K562 (cell line): Measurements from ENCODE around the gene TACR1. TPM values are rescaled to one million over a fixed set of nuclear protein-coding genes. Genes with fewer than 3 reads are reported as not detected.

Experiments used
- ATAC-seq: fragments of 200-7000 bp; cut with Tn5 transposase; 3 replicates; pipeline ENCODE4 v1.9.1; 2020; ENCODE audit warnings: moderate library complexity
- BruUV-seq: library from RNA; stranded (reverse); fragments of 400-500 nt; replicated peaks from 2 replicates; lab custom pipeline; 2021; lab: Mats Ljungman, UMichigan
- CTCF ChIA-PET: fragments of 300-600 bp; formaldehyde crosslinking; extraction: SDS; loops from one replicate; lab custom pipeline; 2021; ENCODE audit warnings: low intra/inter-chr PET ratio; lab: Yijun Ruan, JAX
- POLR2A ChIA-PET: fragments of 300-600, 350-650 bp; sonication (Branson Sonifier 250); formaldehyde crosslinking; extraction: SDS; loops from one replicate; lab custom pipeline; 2021; ENCODE audit warnings: antibody characterized with exemption, inconsistent platforms; lab: Yijun Ruan, JAX
- DNase-seq, 4 experiments: peaks; one replicate each; pipeline versions ENCODE4 v3.0.0 to v3.0.0-alpha.2; 2011 to 2018; ENCODE audit warnings: low spot score in 3 of 4, mixed read lengths in 3 of 4; ENCODE audit errors: extremely low read depth in 1 of 4
- FAIRE-seq: peaks from 2 replicates; lab custom pipeline; 2011; peaks lifted over from hg19 to GRCh38; lab: Jason Lieb, UNC
- H2AFZ ChIP-seq: 2 replicates; pipeline ENCODE4 v1.6.0; 2011; ENCODE audit warnings: low read depth, low read length, control low read depth, inconsistent platforms
- H3K27ac ChIP-seq: fragments of 200-600 bp; 3 replicates; pipeline ENCODE4 v1.8.0; 2011; ENCODE audit warnings: low read depth, mild to moderate bottlenecking, control low read depth, inconsistent platforms, low read length, moderate library complexity, mixed read lengths; ENCODE audit errors: extremely low read depth
- H3K27me3 ChIP-seq, 2 experiments: fragments of 300-600 bp in 1 of 2; 2 replicates in 1 of 2; 3 replicates in 1 of 2; pipeline versions ENCODE4 v1.6.0 to v1.8.0; 2011; ENCODE audit warnings: inconsistent platforms in 2 of 2, low read length in 2 of 2, mild to moderate bottlenecking in 1 of 2, mixed read lengths in 1 of 2, moderate library complexity in 1 of 2; ENCODE audit not compliant: control insufficient read depth in 2 of 2, insufficient read depth in 2 of 2
- H3K36me3 ChIP-seq: fragments of 300-600 bp; 3 replicates; pipeline ENCODE4 v1.8.0; 2011; ENCODE audit warnings: mild to moderate bottlenecking, low read length, inconsistent platforms; ENCODE audit not compliant: control insufficient read depth, insufficient read depth
- H3K4me1 ChIP-seq, 2 experiments: fragments of 200-600 bp in 1 of 2; replicated peaks in 1 of 2; 2 replicates in 1 of 2; 3 replicates in 1 of 2; pipeline versions ENCODE4 v1.5.1 to v1.8.0; 2011; ENCODE audit warnings: inconsistent platforms in 2 of 2, low read length in 2 of 2, mild to moderate bottlenecking in 1 of 2, mixed read lengths in 1 of 2, moderate library complexity in 1 of 2; ENCODE audit not compliant: control insufficient read depth in 2 of 2, insufficient read depth in 2 of 2
- H3K4me2 ChIP-seq: 2 replicates; pipeline ENCODE4 v1.6.1; 2011; ENCODE audit warnings: low read length, control low read depth, inconsistent platforms, mixed read lengths; ENCODE audit not compliant: insufficient read depth
- H3K4me3 ChIP-seq: fragments of 200-600 bp; sonication (generic), shearing (Covaris generic); 2 replicates; pipeline ENCODE4 v1.5.1; 2016; ENCODE audit warnings: control low read depth, inconsistent platforms
- H3K79me2 ChIP-seq: fragments of 200-600 bp; 3 replicates; pipeline ENCODE4 v1.8.0; 2011; ENCODE audit warnings: low read length, inconsistent platforms; ENCODE audit not compliant: control insufficient read depth, insufficient read depth
- H3K9ac ChIP-seq, 2 experiments: 2 replicates each; pipeline versions ENCODE4 v1.6.0 to v1.6.1; 2011; ENCODE audit warnings: low read depth in 2 of 2, low read length in 2 of 2, control low read depth in 1 of 2, inconsistent platforms in 1 of 2, mild to moderate bottlenecking in 1 of 2, mixed read lengths in 1 of 2; ENCODE audit not compliant: insufficient read depth in 1 of 2
- H3K9me1 ChIP-seq: one replicate; pipeline ENCODE4 v1.6.0; 2011; ENCODE audit warnings: inconsistent platforms, mild to moderate bottlenecking, low read length, moderate library complexity; ENCODE audit not compliant: control insufficient read depth, insufficient read depth
- H3K9me3 ChIP-seq: replicated peaks from 2 replicates; pipeline ENCODE4 v1.5.1; 2011; ENCODE audit warnings: low read depth, low read length, inconsistent platforms; ENCODE audit not compliant: control insufficient read depth, insufficient read depth
- H4K20me1 ChIP-seq: replicated peaks from 2 replicates; pipeline ENCODE4 v1.6.1; 2011; ENCODE audit warnings: low read length, inconsistent platforms, mixed read lengths; ENCODE audit not compliant: control insufficient read depth, insufficient read depth
- DNMT1 ChIP-seq: fragments of 450-650 bp; IDR thresholded peaks from 2 replicates; pipeline ENCODE4 v1.6.1; 2016; ENCODE audit warnings: antibody characterized with exemption, mild to moderate bottlenecking
- ELF1 ChIP-seq: fragments of 200-800 bp; sonication (Bioruptor generic); IDR thresholded peaks from 2 replicates; pipeline ENCODE4 v1.6.1; 2016; ENCODE audit warnings: missing genetic modification characterization, missing compliant biosample characterization
- FOXK2 ChIP-seq, 2 experiments: fragments of 450-650 bp; IDR thresholded peaks in 1 of 2; conservative IDR thresholded peaks in 1 of 2; 2 replicates each; pipeline ENCODE4 v1.6.1; 2016; ENCODE audit warnings: low read depth in 2 of 2, mild to moderate bottlenecking in 1 of 2
- HMG20A ChIP-seq: fragments of 450-650 bp; formaldehyde crosslinking; conservative IDR thresholded peaks from 2 replicates; pipeline ENCODE4 v1.4.0; 2020; ENCODE audit warnings: mild to moderate bottlenecking, mixed read lengths
- KDM2B ChIP-seq: fragments of 250-450 bp; sonication (Bioruptor Pico); IDR thresholded peaks from 2 replicates; pipeline ENCODE4 v1.8.0; 2021; ENCODE audit warnings: mild to moderate bottlenecking, moderate library complexity
- MYC ChIP-seq, 2 experiments: fragments of 250-450 bp in 1 of 2; sonication (Bioruptor Pico) in 1 of 2; IDR thresholded peaks; 2 replicates each; pipeline versions ENCODE4 v1.5.1 to v1.6.1; 2012 to 2021; ENCODE audit warnings: low read depth in 2 of 2, borderline replicate concordance in 1 of 2, improper control_type of control experiment in 1 of 2, low read length in 1 of 2, mild to moderate bottlenecking in 1 of 2, moderate library complexity in 1 of 2
- NCOA1 ChIP-seq: fragments of 450-650 bp; IDR thresholded peaks from 2 replicates; pipeline ENCODE4 v1.6.1; 2016; ENCODE audit warnings: low read depth
- POLR3A ChIP-seq: IDR thresholded peaks from 2 replicates; pipeline ENCODE4 v1.6.1; 2011; ENCODE audit warnings: borderline replicate concordance, mild to moderate bottlenecking, moderate library complexity; ENCODE audit not compliant: insufficient read length, insufficient read depth; ENCODE audit errors: extremely low read depth
- SLC30A9 ChIP-seq: fragments of 250-450 bp; sonication (Bioruptor Pico); IDR thresholded peaks from 2 replicates; pipeline ENCODE4 v1.8.0; 2022; ENCODE audit warnings: mild to moderate bottlenecking, moderate library complexity
- SREBF1 ChIP-seq: fragments of 150-350 bp; IDR thresholded peaks from 2 replicates; pipeline ENCODE4 v1.6.1; 2014; ENCODE audit warnings: antibody characterized with exemption, low read depth, low read length, borderline replicate concordance
- TARDBP ChIP-seq: fragments of 450-650 bp; IDR thresholded peaks from 2 replicates; pipeline ENCODE4 v1.6.1; 2016
- TCF7L2 ChIP-seq: fragments of 150-350 bp; IDR thresholded peaks from 2 replicates; pipeline ENCODE4 v1.6.1; 2016; ENCODE audit warnings: low read depth, mild to moderate bottlenecking, low read length, moderate library complexity
- TEAD4 ChIP-seq, 2 experiments: sonication (generic) in 1 of 2; formaldehyde crosslinking in 1 of 2; IDR thresholded peaks; 2 replicates each; pipeline versions ENCODE4 v1.6.1 to v1.8.0; 2012 to 2022; ENCODE audit warnings: borderline replicate concordance in 1 of 2, inconsistent platforms in 1 of 2, low read length in 1 of 2, mild to moderate bottlenecking in 1 of 2, missing genetic modification reagents in 1 of 2
- ZNF124 ChIP-seq: sonication (generic); formaldehyde crosslinking; IDR thresholded peaks from 2 replicates; pipeline ENCODE4 v1.8.1; 2022; ENCODE audit warnings: missing genetic modification reagents
- ZNF224 ChIP-seq: sonication (generic); formaldehyde crosslinking; IDR thresholded peaks from 2 replicates; pipeline ENCODE4 v1.8.0; 2022; ENCODE audit warnings: mild to moderate bottlenecking, missing genetic modification reagents
- WGBS: fragments of 100-300 bp; shearing (Covaris generic); methylation state at CpG from one replicate; pipeline ENCODE4 v1.1.6; 2016; ENCODE audit warnings: low coverage, mixed read lengths; ENCODE audit not compliant: insufficient coverage; ENCODE audit errors: missing lambda C conversion rate; 5-methylcytosine and 5-hydroxymethylcytosine counted together
- in situ Hi-C: fragments of 300-500 bp; cut with MboI; formaldehyde crosslinking; loops from 4 replicates; pipeline ENCODE4 v1.15.0; 2018; ENCODE audit warnings: inconsistent platforms, mixed read lengths
- intact Hi-C: fragments of 100-400 bp; cut with micrococcal nuclease; formaldehyde crosslinking; loops from 2 replicates; pipeline ENCODE4 v1.14.2; 2022
- polyA plus RNA-seq, 8 experiments: library from polyadenylated mRNA; depleted of rRNA in 4 of 8; stranded (reverse) in 5 of 8; unstranded in 3 of 8; fragments of >200 nt; fragmentation: Nextera tagmentation in 2 of 8; fragmentation: Illumina TruSeq in 1 of 8; extraction: Ambion mirVana in 2 of 8; extraction: Trizol in 1 of 8; gene quantifications; 2 replicates each; pipeline versions ENCODE4 v1.2.1 to v1.2.3, GENCODE V29; 2011 to 2014; ENCODE audit warnings: inconsistent platforms in 1 of 8, missing spikeins in 1 of 8
- total RNA-seq, 7 experiments: library from RNA; depleted of rRNA in 6 of 7; stranded (reverse); fragments of >200 nt in 6 of 7; fragmentation: Illumina TruSeq in 2 of 7; extraction: Trizol in 2 of 7; gene quantifications; 2 replicates each; pipeline versions ENCODE4 v1.2.1 to v1.2.3, GENCODE V29; 2011 to 2021; ENCODE audit warnings: low replicate concordance in 1 of 7
- TF ChIP-seq, protein P1 (sequence below): fragments of 250-450 bp; sonication (Bioruptor Pico); IDR thresholded peaks from 2 replicates; pipeline ENCODE4 v1.8.0; 2021; ENCODE audit warnings: mild to moderate bottlenecking, moderate library complexity
- TF ChIP-seq, protein P2 (sequence below): fragments of 250-450 bp; sonication (Bioruptor Pico); IDR thresholded peaks from 2 replicates; pipeline ENCODE4 v1.6.1; 2021; ENCODE audit warnings: mild to moderate bottlenecking

The TACR1 gene
- total and polyA plus RNA-seq, 9 of the 15 experiments (the other 6 are each of a cell fraction or from before 2014, with no cell fraction given): not detected

DNA sequence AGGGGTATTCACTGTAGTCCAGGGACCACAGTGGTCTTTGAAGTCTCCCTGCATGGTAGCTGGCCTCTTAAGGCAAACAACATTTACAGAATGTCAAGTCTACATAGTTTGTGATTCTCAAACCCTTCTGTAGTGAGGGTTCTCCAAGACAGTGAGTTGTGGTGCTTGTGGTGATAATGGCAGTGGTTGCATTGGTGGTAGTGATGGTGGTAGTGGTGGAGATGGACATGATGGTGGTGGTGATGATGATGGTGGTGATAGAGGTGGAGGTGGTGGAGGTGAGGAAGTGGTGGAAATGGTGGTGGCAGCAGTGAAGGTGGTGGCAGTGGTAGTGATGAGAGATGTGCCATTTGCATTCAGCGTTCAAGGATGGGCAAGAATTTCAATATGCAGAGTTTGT is 104.9 kb downstream of the TACR1 start (continued):
- TF ChIP-seq, protein P1, sequence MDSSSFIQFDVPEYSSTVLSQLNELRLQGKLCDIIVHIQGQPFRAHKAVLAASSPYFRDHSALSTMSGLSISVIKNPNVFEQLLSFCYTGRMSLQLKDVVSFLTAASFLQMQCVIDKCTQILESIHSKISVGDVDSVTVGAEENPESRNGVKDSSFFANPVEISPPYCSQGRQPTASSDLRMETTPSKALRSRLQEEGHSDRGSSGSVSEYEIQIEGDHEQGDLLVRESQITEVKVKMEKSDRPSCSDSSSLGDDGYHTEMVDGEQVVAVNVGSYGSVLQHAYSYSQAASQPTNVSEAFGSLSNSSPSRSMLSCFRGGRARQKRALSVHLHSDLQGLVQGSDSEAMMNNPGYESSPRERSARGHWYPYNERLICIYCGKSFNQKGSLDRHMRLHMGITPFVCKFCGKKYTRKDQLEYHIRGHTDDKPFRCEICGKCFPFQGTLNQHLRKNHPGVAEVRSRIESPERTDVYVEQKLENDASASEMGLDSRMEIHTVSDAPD: no peak
- no peak for TF ChIP-seq ZNF224 (CRISPR knock-in tag)
- no peak for TF ChIP-seq KDM2B
- no peak for TF ChIP-seq NCOA1
- TF ChIP-seq TARDBP: no peak
- TF ChIP-seq ZNF124 (CRISPR knock-in tag): no peak
- TF ChIP-seq, protein P2, sequence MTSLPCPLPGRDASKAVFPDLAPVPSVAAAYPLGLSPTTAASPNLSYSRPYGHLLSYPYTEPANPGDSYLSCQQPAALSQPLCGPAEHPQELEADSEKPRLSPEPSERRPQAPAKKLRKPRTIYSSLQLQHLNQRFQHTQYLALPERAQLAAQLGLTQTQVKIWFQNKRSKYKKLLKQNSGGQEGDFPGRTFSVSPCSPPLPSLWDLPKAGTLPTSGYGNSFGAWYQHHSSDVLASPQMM (CRISPR knock-in tag): no peak

DNA sequence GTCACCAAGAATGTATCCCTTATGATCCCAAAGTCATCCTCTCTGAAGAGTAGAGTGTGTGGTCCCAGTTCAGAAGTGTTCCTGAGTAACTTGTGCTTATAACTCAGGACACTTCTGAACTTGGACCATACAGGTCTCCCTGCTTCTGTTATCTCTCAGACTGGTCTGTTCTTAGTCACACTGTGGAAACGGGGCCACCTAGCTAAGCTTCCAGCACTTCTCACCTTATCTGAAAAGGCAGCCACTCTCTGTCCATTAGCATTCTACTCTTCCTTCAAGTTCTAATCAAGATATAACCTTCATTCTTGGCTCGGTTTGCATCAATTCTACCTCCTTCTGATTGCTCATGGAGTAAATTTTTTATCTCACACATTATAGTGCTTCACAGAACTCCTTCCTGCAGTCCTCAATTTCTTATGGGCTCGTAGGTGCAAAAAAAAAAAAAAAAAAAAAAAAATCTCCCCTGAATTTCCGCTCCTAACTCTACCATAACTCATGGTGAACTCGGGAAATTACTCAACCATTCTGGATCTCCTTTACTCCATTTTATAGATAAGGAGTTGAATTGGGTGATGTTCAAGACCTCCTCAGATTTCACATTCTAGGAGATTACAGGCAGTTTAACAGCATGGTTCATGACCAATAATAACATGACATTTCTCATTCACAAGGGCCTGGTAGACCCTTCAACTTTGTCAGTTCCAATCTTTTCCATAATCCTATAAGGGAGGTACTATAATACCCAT is 108.4 kb downstream of the TACR1 start:
- in situ Hi-C loops (no loop called here), intact Hi-C loops (no loop called here)
- ATAC-seq (peak; percentile 96), FAIRE-seq (peak; percentile 86), DNase-seq (peak; percentile 11 to 65 (median 41))
- ChIA-PET POLR2A (no interaction called here), CTCF (no interaction called here)
- no peaks in the 10 kb centered on the region for H4K20me1 ChIP-seq
- H2AFZ ChIP-seq: no peak overlapping the region
- no peaks in the 10 kb centered on the region for H3K9me1 ChIP-seq
- H3K27me3 ChIP-seq: 0 out of 5 replicates have a peak, but pooled peaks cover 0 to 2% of the 10 kb centered on the region in 2 experiments
- H3K27ac ChIP-seq: no peak overlapping the region
- H3K9ac ChIP-seq: no peak overlapping the region
- H3K36me3 ChIP-seq: no peaks in the 10 kb centered on the region
- no peaks in the 10 kb centered on the region for H3K9me3 ChIP-seq
- H3K4me1 ChIP-seq: peaks cover 0 to 5% of the 10 kb centered on the region in 2 experiments; a peak in 2 of 5 replicates
- BruUV-seq: no TSS peak
- no peaks in the 10 kb centered on the region for H3K79me2 ChIP-seq
- no peak overlapping the region for H3K4me3 ChIP-seq
- no peak overlapping the region for H3K4me2 ChIP-seq
- WGBS: 1% methylated on average over 5 of the region's 5 CpGs
- no peak for TF ChIP-seq MYC (IDR thresholded peaks at IDR 0.05; ENCODE audit: low read depth, low read length)
- no peak for TF ChIP-seq MYC (CRISPR knock-in tag; IDR thresholded peaks at IDR 0.05; ENCODE audit: borderline replicate concordance, low read depth)
- no peak for TF ChIP-seq POLR3A
- no peak for TF ChIP-seq SREBF1
- TF ChIP-seq ELF1 (tag): no peak
- TF ChIP-seq TCF7L2: no peak
- TF ChIP-seq TEAD4 (IDR thresholded peaks at IDR 0.05; ENCODE audit: low read length): peak; percentile 79
- TF ChIP-seq TEAD4 (CRISPR knock-in tag; IDR thresholded peaks at IDR 0.05; ENCODE audit: borderline replicate concordance): no peak
- TF ChIP-seq HMG20A (CRISPR knock-in tag): no peak
- TF ChIP-seq SLC30A9 (CRISPR knock-in tag): no peak
- TF ChIP-seq FOXK2 (conservative IDR thresholded peaks at IDR 0.05 in 1 of 2, IDR thresholded peaks at IDR 0.05 in 1 of 2; ENCODE audit: low read depth in 2 of 2): no peak
- no peak for TF ChIP-seq DNMT1
